Measurements from ENCODE around the gene CLEC16A. TPM values are rescaled to one million over a fixed set of nuclear protein-coding genes. Genes with fewer than 3 reads are reported as not detected.

Gene CLEC16A
- total RNA-seq, 1 donor from 2014 or later = 22.1 TPM

- no peak for DNase-seq
These were observed 117.4 kb downstream of the CLEC16A start for GRCh38 chr16:11061629-11062270.

DNA sequence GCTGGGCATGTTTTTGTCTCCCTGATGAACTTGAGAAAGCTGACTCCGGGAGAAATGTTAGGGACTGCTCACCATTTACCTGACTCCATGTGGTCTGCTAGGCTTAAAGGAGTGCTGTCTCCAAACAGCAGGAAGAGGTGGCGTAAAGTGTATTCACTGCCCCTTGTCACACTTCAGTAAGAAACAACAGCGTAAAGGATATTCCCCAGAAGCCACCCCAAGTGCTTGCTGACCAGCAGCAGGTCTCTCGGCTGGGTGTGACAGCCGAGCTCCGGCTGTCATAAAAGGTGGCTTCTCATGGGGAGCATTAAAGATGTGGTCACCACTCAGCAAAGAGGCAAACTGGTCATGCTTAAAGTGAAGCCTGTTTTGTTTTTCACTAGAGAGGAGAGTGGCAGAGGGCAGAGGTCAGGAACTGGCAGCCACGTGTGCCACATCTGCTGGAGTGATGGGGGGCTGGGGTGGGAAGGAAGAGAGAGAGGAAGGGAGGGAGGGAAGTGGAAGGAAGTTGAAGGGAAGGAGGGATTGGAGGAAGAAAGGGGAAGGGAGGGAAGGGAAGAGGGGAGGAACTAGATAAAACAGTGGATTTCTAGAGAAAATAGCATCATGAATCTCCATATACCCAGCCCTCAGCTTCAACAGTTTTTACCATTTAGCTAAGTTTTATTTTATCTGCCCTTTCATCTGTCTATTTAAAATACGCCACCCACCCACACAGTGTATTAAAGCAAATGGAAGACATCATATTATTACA lies 119.3 kb downstream of the CLEC16A start:
- DNase-seq = no peak

DNA sequence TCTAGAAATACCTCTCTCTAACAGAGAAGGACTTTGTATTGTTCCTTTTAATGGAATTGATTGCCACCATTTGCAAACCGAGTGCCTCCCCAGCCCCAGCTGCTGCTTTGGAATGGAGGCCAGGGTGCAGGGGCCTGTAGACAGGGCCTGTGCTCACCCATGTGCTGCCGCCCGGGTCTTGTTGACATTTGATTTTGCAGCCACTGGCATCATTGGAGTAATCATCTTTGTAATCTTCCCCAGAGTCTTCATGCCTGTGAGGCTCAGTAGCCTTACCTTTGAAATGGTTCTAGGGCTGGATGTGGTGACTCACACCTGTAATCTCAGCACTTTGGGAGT lies 119.8 kb downstream of the CLEC16A start:
- DNase-seq = no peak

GRCh38 chr16:11064851-11065250 lies 120.5 kb downstream of the CLEC16A start:
- DNase-seq = no peak

GRCh38 chr16:11066261-11066870 lies 122.0 kb downstream of the CLEC16A start:
- DNase-seq = no peak

- no peak for DNase-seq
These were observed 122.9 kb downstream of the CLEC16A start for GRCh38 chr16:11067266-11067665.

DNA sequence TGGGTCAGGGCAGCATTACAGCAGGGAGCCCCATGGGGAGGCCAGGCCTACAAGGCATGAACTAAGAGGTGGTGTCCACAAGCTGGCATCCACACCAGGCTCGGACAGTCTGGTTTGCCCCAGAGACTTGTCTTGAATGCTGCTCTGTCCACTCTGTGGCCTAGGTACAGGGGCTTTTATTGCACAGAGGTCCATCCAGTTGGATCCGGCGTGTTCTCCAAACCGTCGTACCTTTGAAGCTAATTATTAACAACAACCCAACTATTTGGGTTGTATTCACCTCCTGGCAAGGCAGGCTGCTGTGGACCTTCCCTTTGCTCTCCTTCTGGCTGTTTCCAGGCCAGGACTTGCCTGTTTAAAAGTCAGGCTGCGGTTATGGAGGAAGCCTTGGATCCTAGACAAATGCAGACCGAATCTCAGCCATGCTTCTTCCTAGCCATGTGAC lies 123.4 kb downstream of the CLEC16A start:
- no peak for DNase-seq

- DNase-seq = no peak
These were observed 127.5 kb downstream of the CLEC16A start for GRCh38 chr16:11071829-11072228.

GRCh38 chr16:11072420-11073153 lies 128.2 kb downstream of the CLEC16A start:
- DNase-seq = no peak

DNA sequence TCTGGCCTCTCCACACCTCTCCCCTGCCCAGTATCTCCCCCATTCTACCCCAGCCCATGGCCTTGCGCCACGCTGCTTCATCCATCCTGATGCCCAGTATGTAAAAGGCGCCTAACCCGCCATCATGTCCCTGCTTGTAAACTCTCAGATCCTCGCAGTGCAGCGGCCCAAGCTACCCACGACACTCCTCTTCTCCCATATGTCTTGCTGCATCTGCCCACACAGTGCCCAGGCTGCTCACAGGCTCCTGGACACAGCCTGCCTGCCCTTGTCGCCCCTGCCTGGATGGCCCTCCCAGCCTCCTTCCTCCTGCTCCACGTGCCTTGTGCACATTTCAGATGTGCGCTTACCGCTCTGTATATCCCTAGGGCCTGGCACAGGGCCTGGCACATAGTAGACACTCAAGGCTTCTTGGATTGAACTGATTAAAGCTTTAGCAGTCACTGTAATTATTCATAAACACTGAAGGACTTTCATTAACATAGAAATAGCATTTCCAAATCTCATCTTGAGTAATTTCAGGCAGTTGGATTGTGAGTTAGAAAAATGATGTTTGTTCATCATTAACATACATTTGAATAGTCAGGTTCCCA lies 129.1 kb downstream of the CLEC16A start:
- no peak for DNase-seq

DNA sequence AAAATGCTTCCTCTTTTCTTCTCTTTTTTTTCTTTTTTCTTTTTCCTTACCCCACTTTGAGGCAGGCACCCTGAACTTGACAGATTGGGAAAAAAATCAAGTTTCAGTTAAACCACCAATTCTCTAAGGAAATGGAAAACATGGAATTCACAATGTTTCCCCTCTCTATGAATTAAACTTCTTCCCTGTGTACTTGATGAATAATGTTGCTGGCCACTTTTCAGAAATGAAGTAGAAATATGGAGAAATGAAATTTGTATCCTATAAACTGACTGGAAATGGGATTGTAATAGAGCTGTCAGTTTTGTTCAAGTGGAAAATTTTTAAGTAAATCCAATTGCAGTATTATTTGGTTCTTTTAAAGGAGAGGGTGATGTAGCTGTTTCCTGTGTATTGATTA lies 129.8 kb downstream of the CLEC16A start:
- DNase-seq = no peak

DNA sequence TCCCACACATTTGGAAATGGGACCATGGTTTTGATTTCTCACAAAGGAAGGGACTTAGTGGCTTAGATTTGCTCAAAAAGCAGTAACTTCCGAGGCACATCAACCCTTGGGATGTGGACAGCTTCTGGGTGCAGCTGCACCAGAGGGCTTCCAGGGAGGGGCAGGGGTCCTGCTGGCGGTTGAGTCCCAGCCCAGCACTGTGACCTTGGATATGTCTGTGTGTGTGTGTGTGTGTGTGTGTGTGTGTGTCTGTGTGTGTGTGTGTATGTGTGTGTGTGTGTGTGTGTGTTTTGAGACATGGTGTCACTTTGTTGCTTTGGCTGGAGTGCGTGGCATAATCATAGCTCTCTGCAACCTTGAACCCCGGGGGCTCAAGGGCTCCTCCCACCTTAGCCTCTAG lies 130.8 kb downstream of the CLEC16A start:
- no peak for DNase-seq

- DNase-seq = no peak
These were observed 132.1 kb downstream of the CLEC16A start for GRCh38 chr16:11076259-11077018.

DNA sequence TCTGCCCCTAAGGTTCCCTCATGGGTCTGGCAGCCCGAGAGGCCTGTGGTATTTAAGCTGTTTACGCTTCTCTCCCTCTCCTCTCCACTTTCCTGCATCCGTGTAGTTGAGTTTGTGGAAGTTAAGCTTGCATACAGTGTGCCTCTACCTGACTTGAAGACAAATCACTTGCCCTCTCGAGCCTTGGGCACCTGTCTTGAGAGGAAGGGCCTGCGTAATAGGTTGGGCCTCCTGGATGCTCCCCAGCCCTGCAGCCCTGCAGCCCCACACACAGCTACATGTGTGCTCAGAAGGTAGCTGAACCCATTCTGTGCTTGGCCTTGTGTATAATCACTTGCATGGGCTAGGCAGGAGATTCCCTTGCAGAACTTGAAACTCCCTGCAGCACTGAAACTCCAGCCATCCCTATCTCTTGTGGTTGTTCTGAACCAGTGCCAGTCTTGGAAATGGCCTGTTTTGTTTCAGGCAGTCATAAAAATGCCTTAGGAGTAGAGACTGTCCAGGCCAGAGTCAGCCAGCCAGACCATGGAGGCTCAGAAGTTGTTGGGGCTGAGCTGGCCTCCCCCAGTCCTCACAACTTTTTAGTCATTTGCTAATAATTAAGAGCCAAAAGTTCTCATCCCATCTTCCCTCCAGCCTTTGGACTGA lies 134.6 kb downstream of the CLEC16A start:
- DNase-seq = peak; percentile 67

GRCh38 chr16:11079652-11080187 lies 135.4 kb downstream of the CLEC16A start:
- DNase-seq = peak; percentile 39

GRCh38 chr16:11080327-11080967 lies 136.1 kb downstream of the CLEC16A start:
- no peak for DNase-seq

- no peak for DNase-seq
These were observed 136.8 kb downstream of the CLEC16A start for GRCh38 chr16:11080999-11081630.

DNA sequence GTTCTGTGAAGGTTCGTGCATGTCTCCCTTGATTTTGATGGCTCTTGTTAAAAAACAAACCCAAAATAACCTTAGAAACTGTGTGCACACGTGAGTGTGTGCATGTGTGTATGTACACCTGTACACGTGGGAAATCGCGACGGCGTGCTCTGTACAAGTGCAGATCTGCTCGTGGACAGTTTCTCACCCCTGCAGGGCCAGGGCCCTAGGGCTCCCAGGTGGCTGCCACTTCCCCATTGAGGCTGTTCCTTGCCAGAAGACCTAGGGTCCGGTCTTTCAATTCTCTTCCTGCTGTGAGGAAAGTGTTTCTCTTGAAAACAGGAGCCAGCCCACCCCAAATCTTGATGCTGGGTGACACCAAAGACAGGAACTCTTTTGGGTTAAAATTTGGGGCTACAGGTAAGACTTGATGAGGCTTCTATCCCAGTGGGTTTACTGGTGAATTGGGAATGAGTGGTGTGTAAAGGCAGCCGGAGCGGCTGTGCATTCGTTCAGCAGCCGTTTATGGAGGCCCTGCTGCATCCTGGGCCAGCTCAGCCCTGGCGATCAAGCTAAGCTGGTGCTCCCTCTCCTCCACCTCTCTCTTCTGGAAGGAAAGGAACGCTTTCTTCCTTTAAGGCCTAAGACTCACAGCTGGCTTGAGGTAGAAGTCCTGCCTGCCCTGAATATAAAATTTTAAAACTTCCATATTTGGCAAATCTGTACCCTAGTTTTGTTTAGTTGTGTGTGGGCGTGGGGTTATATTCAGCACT lies 137.9 kb downstream of the CLEC16A start:
- DNase-seq = no peak

- no peak for DNase-seq
These were observed 138.6 kb downstream of the CLEC16A start for GRCh38 chr16:11082860-11083388.
